ENCODE measurements around the gene C1QTNF9B.

DNA sequence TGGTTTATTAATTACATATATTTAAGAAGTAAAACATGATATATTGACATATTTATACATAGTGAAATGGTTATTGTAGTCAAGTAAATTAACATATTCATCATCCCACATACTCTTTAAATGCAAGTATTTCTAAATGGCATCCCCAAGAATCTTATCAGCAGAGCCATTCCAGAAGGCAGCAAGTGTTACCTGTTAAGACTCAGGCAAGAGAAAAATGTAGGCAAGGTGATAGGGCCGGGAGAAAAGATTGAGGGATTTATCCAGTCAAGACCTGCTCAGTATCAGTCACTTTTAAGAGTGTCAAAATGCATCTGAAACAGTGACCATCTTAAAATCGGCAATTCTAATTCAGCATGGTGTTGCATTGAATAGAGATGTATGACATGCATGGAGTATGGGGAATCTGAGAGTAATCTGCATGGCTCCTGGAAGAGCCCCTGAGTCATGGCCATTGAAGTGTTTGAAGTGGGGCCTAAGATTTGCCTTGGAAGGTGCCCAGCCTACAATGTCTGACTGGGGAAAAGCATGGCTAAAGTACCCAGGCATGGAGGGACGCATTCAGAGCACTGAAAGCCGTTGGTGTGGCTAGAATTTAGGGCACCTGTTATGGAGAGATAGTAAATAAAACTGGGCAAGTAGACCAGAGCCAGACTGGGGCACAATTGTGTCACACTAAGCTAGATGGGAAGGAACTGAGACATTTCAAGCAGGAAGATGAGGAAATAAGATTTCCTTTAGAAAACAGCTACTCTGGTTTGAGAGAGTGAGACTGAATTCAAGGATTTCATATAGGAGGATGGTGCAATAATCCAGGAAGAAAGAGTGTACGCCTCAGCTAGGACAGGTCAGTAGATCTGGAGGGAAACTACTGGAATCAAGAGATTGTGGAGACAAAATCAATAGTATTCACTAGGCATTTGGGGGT lies 25.0 kb upstream of the C1QTNF9B start:
- TF ChIP-seq, protein P1, sequence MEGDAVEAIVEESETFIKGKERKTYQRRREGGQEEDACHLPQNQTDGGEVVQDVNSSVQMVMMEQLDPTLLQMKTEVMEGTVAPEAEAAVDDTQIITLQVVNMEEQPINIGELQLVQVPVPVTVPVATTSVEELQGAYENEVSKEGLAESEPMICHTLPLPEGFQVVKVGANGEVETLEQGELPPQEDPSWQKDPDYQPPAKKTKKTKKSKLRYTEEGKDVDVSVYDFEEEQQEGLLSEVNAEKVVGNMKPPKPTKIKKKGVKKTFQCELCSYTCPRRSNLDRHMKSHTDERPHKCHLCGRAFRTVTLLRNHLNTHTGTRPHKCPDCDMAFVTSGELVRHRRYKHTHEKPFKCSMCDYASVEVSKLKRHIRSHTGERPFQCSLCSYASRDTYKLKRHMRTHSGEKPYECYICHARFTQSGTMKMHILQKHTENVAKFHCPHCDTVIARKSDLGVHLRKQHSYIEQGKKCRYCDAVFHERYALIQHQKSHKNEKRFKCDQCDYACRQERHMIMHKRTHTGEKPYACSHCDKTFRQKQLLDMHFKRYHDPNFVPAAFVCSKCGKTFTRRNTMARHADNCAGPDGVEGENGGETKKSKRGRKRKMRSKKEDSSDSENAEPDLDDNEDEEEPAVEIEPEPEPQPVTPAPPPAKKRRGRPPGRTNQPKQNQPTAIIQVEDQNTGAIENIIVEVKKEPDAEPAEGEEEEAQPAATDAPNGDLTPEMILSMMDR (CRISPR knock-in tag; IDR thresholded peaks at IDR 0.05) = no peak
- TF ChIP-seq CEBPB (IDR thresholded peaks at IDR 0.05; ENCODE audit: borderline replicate concordance, low read depth, low read length) = no peak
- TF ChIP-seq, protein P2, sequence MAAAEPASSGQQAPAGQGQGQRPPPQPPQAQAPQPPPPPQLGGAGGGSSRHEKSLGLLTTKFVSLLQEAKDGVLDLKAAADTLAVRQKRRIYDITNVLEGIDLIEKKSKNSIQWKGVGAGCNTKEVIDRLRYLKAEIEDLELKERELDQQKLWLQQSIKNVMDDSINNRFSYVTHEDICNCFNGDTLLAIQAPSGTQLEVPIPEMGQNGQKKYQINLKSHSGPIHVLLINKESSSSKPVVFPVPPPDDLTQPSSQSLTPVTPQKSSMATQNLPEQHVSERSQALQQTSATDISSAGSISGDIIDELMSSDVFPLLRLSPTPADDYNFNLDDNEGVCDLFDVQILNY (CRISPR knock-in tag; conservative IDR thresholded peaks at IDR 0.05) = no peak
- TF ChIP-seq, protein P3, sequence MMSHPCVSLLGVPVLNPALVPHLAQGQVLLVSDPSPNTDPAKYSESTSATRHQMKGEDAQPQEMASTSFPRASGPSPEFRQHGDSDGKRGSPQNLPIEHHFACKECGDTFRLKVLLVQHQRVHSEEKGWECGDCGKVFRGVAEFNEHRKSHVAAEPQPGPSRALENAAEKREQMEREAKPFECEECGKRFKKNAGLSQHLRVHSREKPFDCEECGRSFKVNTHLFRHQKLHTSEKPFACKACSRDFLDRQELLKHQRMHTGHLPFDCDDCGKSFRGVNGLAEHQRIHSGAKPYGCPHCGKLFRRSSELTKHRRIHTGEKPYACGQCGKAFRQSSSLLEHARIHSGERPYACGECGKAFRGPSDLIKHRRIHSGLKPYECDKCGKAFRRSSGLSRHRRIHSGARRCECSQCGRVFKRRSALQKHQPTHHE (CRISPR knock-in tag; IDR thresholded peaks at IDR 0.05; ENCODE audit: borderline replicate concordance) = no peak
- no peak for TF ChIP-seq SP1 (IDR thresholded peaks at IDR 0.05)
- no peak for TF ChIP-seq SP1 (CRISPR knock-in tag; IDR thresholded peaks at IDR 0.05)
- TF ChIP-seq MYC (CRISPR knock-in tag; IDR thresholded peaks at IDR 0.05; ENCODE audit: borderline replicate concordance) = no peak
- no peak for TF ChIP-seq POLR2A (IDR thresholded peaks at IDR 0.05; ENCODE audit: insufficient read depth in 1 of 2, low read depth in 2 of 2, low read length in 2 of 2)
- TF ChIP-seq, protein P4, sequence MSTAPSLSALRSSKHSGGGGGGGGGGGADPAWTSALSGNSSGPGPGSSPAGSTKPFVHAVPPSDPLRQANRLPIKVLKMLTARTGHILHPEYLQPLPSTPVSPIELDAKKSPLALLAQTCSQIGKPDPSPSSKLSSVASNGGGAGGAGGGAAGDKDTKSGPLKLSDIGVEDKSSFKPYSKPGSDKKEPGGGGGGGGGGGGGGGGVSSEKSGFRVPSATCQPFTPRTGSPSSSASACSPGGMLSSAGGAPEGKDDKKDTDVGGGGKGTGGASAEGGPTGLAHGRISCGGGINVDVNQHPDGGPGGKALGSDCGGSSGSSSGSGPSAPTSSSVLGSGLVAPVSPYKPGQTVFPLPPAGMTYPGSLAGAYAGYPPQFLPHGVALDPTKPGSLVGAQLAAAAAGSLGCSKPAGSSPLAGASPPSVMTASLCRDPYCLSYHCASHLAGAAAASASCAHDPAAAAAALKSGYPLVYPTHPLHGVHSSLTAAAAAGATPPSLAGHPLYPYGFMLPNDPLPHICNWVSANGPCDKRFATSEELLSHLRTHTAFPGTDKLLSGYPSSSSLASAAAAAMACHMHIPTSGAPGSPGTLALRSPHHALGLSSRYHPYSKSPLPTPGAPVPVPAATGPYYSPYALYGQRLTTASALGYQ (CRISPR knock-in tag; IDR thresholded peaks at IDR 0.05) = no peak
- no peak for TF ChIP-seq ZNF569 (CRISPR knock-in tag; IDR thresholded peaks at IDR 0.05; ENCODE audit: borderline replicate concordance)
- TF ChIP-seq FOSL2 (CRISPR knock-in tag; IDR thresholded peaks at IDR 0.05) = no peak

All from HepG2 (cell line).